Measurements from ENCODE around the gene STX7. TPM values are rescaled to one million over a fixed set of nuclear protein-coding genes. Genes with fewer than 3 reads are reported as not detected.

Gene STX7
- total and polyA plus RNA-seq, 2 donors (not counting 3 experiments of a cell fraction or from before 2014, with no cell fraction given): 13.4 to 45.5 TPM

GRCh38 chr6:132459605-132459952 is 53.3 kb downstream of the STX7 start:
- CTCF ChIA-PET: no interaction called here
- dilution Hi-C loops (cut with MboI; ENCODE audit: extremely low pct_ligation_motif_present, low sequenced_read_pairs): no loop called here
- peaks cover 17 to 23% of the 10 kb centered on the region in 2 experiments for H3K36me3 ChIP-seq (ENCODE audit: control insufficient read depth in 2 of 2, extremely low read depth in 1 of 2, insufficient read depth in 2 of 2, low read length in 2 of 2)

More at GRCh38 chr6:132459605-132459952, 53.3 kb downstream of the STX7 start:
- intact Hi-C loops (cut with micrococcal nuclease): no loop called here
- H3K9me1 ChIP-seq (replicated peaks; ENCODE audit: control insufficient read depth, extremely low read depth, insufficient read depth, low read length): no peaks in the 10 kb centered on the region
- no peaks in the 10 kb centered on the region for H3K79me2 ChIP-seq (ENCODE audit: control insufficient read depth, insufficient read depth, low read length)
- no peak for TF ChIP-seq POLR2A (IDR thresholded peaks at IDR 0.05; ENCODE audit: low read depth, low read length)
- no peak for TF ChIP-seq MAX (IDR thresholded peaks at IDR 0.05; ENCODE audit: insufficient read depth, insufficient read length)
- TF ChIP-seq EZH2 (IDR thresholded peaks at IDR 0.05; ENCODE audit: borderline replicate concordance, low read depth, low read length, severe bottlenecking): no peak
- no peak for TF ChIP-seq FOS (IDR thresholded peaks at IDR 0.05; ENCODE audit: borderline replicate concordance, insufficient read depth, low read length)
- TF ChIP-seq POLR2AphosphoS5 (IDR thresholded peaks at IDR 0.05; ENCODE audit: insufficient read depth, low read depth, low read length): no peak
- TF ChIP-seq GATA2 (IDR thresholded peaks at IDR 0.05; ENCODE audit: insufficient read depth, insufficient read length, low read depth, low read length): no peak
- TF ChIP-seq CTCF (IDR thresholded peaks at IDR 0.05; ENCODE audit: extremely low read depth in 1 of 2, insufficient read depth in 1 of 2, low read depth in 1 of 2, low read length in 2 of 2): no peak
- no peak for TF ChIP-seq JUN (IDR thresholded peaks at IDR 0.05; ENCODE audit: borderline replicate concordance, insufficient read depth, insufficient read length, low read depth)
- TF ChIP-seq MYC (IDR thresholded peaks at IDR 0.05; ENCODE audit: low read depth, low read length): no peak
- H3K4me2 ChIP-seq (ENCODE audit: insufficient read depth, low read length): no peak overlapping the region
- DNase-seq (ENCODE audit: low read depth, low spot score) (no peak), FAIRE-seq (no peak)
- no peak overlapping the region for H3K4me3 ChIP-seq (replicated peaks in 1 of 3; ENCODE audit: insufficient read depth in 1 of 3, low read depth in 1 of 3, low read length in 3 of 3)
- H2AFZ ChIP-seq (ENCODE audit: low read depth, low read length): no peak overlapping the region
- no peak overlapping the region for H3K27ac ChIP-seq (ENCODE audit: insufficient read depth, low read depth, low read length)
- no peak overlapping the region for H3K9ac ChIP-seq (replicated peaks; ENCODE audit: extremely low read depth, insufficient read depth, low read length)
- no TSS peak for BruUV-seq (replicated peaks)
- H3K9me3 ChIP-seq (replicated peaks; ENCODE audit: control insufficient read depth, insufficient read depth, low read length): no peaks in the 10 kb centered on the region
- H4K20me1 ChIP-seq (replicated peaks; ENCODE audit: control insufficient read depth, extremely low read depth, insufficient read depth, low read length): no peaks in the 10 kb centered on the region
- no peaks in the 10 kb centered on the region for H3K4me1 ChIP-seq (ENCODE audit: control insufficient read depth, extremely low read depth, insufficient read depth, low read length)
- POLR2A ChIA-PET: no interaction called here
- H3K27me3 ChIP-seq (ENCODE audit: control insufficient read depth in 2 of 2, insufficient read depth in 2 of 2, low read length in 2 of 2): no peaks in the 10 kb centered on the region

All from endothelial cell of umbilical vein (primary cell).